GM23338 (cell line): ENCODE data around the gene NUCB1. TPM values are rescaled to one million over a fixed set of nuclear protein-coding genes. Genes with fewer than 3 reads are reported as not detected.
A peak's percentile ranks its signal among the peaks of the same experiment; 100 is the strongest.
"Not testable (repeated sequence)": the region's sequence is repeated elsewhere in the genome, so short reads cannot be mapped to it uniquely, and the experiment has no call there.

ENCODE experiments used
- ATAC-seq: fragments of 200-7000 bp; cut with Tn5 transposase; 3 replicates; pipeline ENCODE4 v1.9.1; 2020
- DNase-seq: peaks from one replicate; pipeline ENCODE4 v3.0.0-alpha.2; 2015; ENCODE audit warnings: low spot score
- H2AFZ ChIP-seq: fragments of 200-600 bp; sonication (generic); 2 replicates; pipeline ENCODE4 v1.8.0; 2016; ENCODE audit warnings: antibody characterized with exemption, mild to moderate bottlenecking, moderate library complexity
- H3F3A ChIP-seq: fragments of 200-600 bp; sonication (generic); replicated peaks from 2 replicates; pipeline ENCODE4 v1.8.0; 2017; ENCODE audit warnings: antibody characterized with exemption, mixed run types, low read depth
- H3K27ac ChIP-seq: fragments of 200-600 bp; sonication (generic); 2 replicates; pipeline ENCODE4 v1.6.1; 2016; ENCODE audit warnings: low read depth
- H3K27me3 ChIP-seq: fragments of 200-600 bp; sonication (generic); 2 replicates; pipeline ENCODE4 v1.8.0; 2016; ENCODE audit warnings: mild to moderate bottlenecking, mixed run types, moderate library complexity; ENCODE audit not compliant: insufficient read depth
- H3K36me3 ChIP-seq: fragments of 200-600 bp; sonication (generic); 2 replicates; pipeline ENCODE4 v1.8.0; 2016; ENCODE audit warnings: mild to moderate bottlenecking; ENCODE audit not compliant: insufficient read depth
- H3K4me1 ChIP-seq: fragments of 200-600 bp; sonication (generic); 2 replicates; pipeline ENCODE4 v1.8.0; 2016; ENCODE audit warnings: mild to moderate bottlenecking, moderate library complexity; ENCODE audit not compliant: insufficient read depth
- H3K4me2 ChIP-seq: fragments of 200-600 bp; sonication (generic); 2 replicates; pipeline ENCODE4 v1.7.1; 2017; ENCODE audit warnings: mixed run types
- H3K4me3 ChIP-seq: fragments of 200-600 bp; sonication (generic); 2 replicates; pipeline ENCODE4 v1.6.1; 2016; ENCODE audit warnings: mixed run types
- H3K79me2 ChIP-seq: fragments of 200-600 bp; sonication (generic); replicated peaks from 2 replicates; pipeline ENCODE4 v1.8.0; 2017; ENCODE audit warnings: mild to moderate bottlenecking; ENCODE audit not compliant: insufficient read depth
- H3K9me2 ChIP-seq: fragments of 200-600 bp; sonication (generic); 2 replicates; pipeline ENCODE4 v1.8.0; 2017; ENCODE audit not compliant: insufficient read depth
- H4K20me1 ChIP-seq: fragments of 200-600 bp; sonication (generic); replicated peaks from 2 replicates; pipeline ENCODE4 v1.8.0; 2017; ENCODE audit warnings: mild to moderate bottlenecking; ENCODE audit not compliant: insufficient read depth
- H3K27ac Mint-ChIP-seq: 2 replicates; pipeline ENCODE4 v1.8.0; 2020; ENCODE audit warnings: inconsistent platforms, mild to moderate bottlenecking, moderate library complexity, mixed read lengths
- H3K27me3 Mint-ChIP-seq: 3 replicates; pipeline ENCODE4 v1.8.0; 2022; ENCODE audit warnings: low read depth, mild to moderate bottlenecking, moderate library complexity, mixed read lengths, inconsistent platforms; ENCODE audit not compliant: insufficient read depth, poor library complexity
- H3K36me3 Mint-ChIP-seq: 3 replicates; pipeline ENCODE4 v1.8.0; 2021; ENCODE audit warnings: low read depth, mild to moderate bottlenecking, inconsistent platforms, moderate library complexity, mixed read lengths
- H3K4me1 Mint-ChIP-seq: 3 replicates; pipeline ENCODE4 v1.8.0; 2020; ENCODE audit warnings: mild to moderate bottlenecking, inconsistent platforms, mixed read lengths
- H3K4me3 Mint-ChIP-seq: 3 replicates; pipeline ENCODE4 v1.8.0; 2021; ENCODE audit warnings: moderate library complexity, mild to moderate bottlenecking, inconsistent platforms, mixed read lengths
- H3K9me3 Mint-ChIP-seq: 3 replicates; pipeline ENCODE4 v1.8.0; 2020; ENCODE audit warnings: moderate library complexity, mild to moderate bottlenecking, inconsistent platforms, mixed read lengths
- CREB1 ChIP-seq: fragments of 250-450 bp; sonication (Bioruptor Pico); IDR thresholded peaks from 2 replicates; pipeline ENCODE4 v1.5.0; 2020; ENCODE audit warnings: low read depth, mild to moderate bottlenecking, moderate library complexity
- NANOG ChIP-seq: IDR thresholded peaks from 2 replicates; pipeline ENCODE4 v1.6.1; 2016; ENCODE audit warnings: antibody characterized with exemption, borderline replicate concordance
- ZNF114 ChIP-seq: fragments of 250-450 bp; sonication (Bioruptor Pico); IDR thresholded peaks from 2 replicates; pipeline ENCODE4 v1.5.0; 2020; ENCODE audit warnings: mild to moderate bottlenecking, moderate library complexity
- ZNF331 ChIP-seq: fragments of 250-450 bp; sonication (Bioruptor Pico); IDR thresholded peaks from 2 replicates; pipeline ENCODE4 v1.5.0; 2020; ENCODE audit warnings: low read depth, mild to moderate bottlenecking, moderate library complexity
- polyA plus RNA-seq: library from polyadenylated mRNA; unstranded; fragments of >200 nt; fragmentation: Nextera tagmentation; extraction: Ambion mirVana; gene quantifications from 2 replicates; pipeline ENCODE4 v1.2.1, GENCODE V29; 2016
- total RNA-seq: library from RNA; depleted of rRNA; stranded (reverse); fragments of >200 nt; shearing (Covaris generic); gene quantifications from 2 replicates; pipeline ENCODE4 v1.2.3, GENCODE V29; 2014
- TF ChIP-seq, protein P1 (sequence below): fragments of 250-450 bp; sonication (Bioruptor Pico); IDR thresholded peaks from 2 replicates; pipeline ENCODE4 v1.5.0; 2020; ENCODE audit warnings: mild to moderate bottlenecking, moderate library complexity
- TF ChIP-seq, protein P2 (sequence below), 2 experiments: fragments of 200-600 bp in 1 of 2; sonication (generic) in 1 of 2; conservative IDR thresholded peaks; 2 replicates each; pipeline versions ENCODE4 v1.5.1 to v1.6.1; 2016 to 2017; ENCODE audit warnings: antibody characterized with exemption in 2 of 2, low read depth in 2 of 2, mild to moderate bottlenecking in 2 of 2, moderate library complexity in 1 of 2
- TF ChIP-seq, protein P3 (sequence below): IDR thresholded peaks from 2 replicates; pipeline ENCODE4 v1.6.1; 2016; ENCODE audit warnings: antibody characterized with exemption

Gene NUCB1
- total and polyA plus RNA-seq, 2 experiments from 2014 or later, result 57.1 to 163 TPM

- not testable (repeated sequence) for H3F3A ChIP-seq, H3K27ac Mint-ChIP-seq, H2AFZ ChIP-seq, H3K36me3 ChIP-seq, H3K79me2 ChIP-seq, H3K4me3 Mint-ChIP-seq, H3K27me3 ChIP-seq, H3K4me1 ChIP-seq, H3K4me3 ChIP-seq, H3K27me3 Mint-ChIP-seq, H3K4me1 Mint-ChIP-seq, H4K20me1 ChIP-seq, H3K9me2 ChIP-seq
- Histone ChIP-seq H3K4me2 (0 out of 2 replicates have a peak overlapping the region, but pooled peaks have one; percentile 1), H3K27ac (0 out of 2 replicates have a peak overlapping the region, but pooled peaks have one; percentile 41)
- Mint-ChIP-seq H3K9me3 (peaks cover 11% of the 10 kb centered on the region; the same call in 2 of the 3 replicates), H3K36me3 (peaks cover 43% of the 10 kb centered on the region)
- peak; percentile 27; the same call in 1 of the 2 replicates for TF ChIP-seq NANOG
- DNase-seq, result peak; percentile 74
- ATAC-seq, result peak; percentile 19
These were observed 20.4 kb upstream of the NUCB1 start for GRCh38 chr19:48879696-48880095.

DNA sequence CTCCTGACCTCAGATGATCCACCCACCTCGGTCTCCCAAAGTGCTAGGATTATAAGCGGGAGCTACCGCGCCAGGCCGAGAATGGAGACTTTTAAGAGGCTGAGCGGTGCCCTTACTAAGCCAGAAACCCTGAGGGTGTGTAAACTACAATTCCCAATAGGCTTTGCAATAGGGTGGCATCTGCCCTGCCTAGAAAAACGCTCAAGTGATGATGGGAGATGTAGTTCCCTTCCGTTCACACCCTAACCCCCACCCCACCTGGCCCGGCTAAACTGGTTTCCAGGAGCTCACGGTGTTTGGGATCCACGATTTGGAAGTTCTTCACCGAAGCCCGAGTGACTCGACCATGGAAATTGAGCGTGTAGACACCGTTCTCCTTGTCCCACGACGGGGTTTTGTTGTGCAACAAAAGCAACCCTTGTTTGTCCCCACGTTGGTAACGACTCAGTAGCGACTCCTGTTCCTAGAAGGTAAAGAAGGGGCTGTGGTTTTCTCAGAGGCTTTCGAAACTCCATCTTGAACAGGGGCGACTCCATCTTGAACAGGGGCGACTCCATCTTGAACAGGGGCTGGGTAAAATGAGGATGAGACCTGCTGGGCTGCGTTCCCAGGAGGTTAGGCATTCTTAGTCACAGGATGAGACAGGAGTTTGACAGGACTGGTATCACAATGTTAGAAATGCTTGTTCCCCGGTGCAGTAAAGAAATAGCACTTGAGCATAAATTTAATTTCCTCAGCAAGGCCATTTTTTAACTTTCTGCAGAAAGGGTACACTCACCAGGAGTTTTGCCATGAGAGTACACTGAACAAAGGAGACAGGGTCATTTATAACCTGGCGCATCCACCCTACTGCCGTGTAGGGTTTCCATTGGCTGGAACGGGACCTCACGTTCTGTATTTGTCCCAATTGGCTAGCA is 18.1 kb upstream of the NUCB1 start:
- no peaks in the 10 kb centered on the region for H3K36me3 ChIP-seq
- TF ChIP-seq, protein P1, sequence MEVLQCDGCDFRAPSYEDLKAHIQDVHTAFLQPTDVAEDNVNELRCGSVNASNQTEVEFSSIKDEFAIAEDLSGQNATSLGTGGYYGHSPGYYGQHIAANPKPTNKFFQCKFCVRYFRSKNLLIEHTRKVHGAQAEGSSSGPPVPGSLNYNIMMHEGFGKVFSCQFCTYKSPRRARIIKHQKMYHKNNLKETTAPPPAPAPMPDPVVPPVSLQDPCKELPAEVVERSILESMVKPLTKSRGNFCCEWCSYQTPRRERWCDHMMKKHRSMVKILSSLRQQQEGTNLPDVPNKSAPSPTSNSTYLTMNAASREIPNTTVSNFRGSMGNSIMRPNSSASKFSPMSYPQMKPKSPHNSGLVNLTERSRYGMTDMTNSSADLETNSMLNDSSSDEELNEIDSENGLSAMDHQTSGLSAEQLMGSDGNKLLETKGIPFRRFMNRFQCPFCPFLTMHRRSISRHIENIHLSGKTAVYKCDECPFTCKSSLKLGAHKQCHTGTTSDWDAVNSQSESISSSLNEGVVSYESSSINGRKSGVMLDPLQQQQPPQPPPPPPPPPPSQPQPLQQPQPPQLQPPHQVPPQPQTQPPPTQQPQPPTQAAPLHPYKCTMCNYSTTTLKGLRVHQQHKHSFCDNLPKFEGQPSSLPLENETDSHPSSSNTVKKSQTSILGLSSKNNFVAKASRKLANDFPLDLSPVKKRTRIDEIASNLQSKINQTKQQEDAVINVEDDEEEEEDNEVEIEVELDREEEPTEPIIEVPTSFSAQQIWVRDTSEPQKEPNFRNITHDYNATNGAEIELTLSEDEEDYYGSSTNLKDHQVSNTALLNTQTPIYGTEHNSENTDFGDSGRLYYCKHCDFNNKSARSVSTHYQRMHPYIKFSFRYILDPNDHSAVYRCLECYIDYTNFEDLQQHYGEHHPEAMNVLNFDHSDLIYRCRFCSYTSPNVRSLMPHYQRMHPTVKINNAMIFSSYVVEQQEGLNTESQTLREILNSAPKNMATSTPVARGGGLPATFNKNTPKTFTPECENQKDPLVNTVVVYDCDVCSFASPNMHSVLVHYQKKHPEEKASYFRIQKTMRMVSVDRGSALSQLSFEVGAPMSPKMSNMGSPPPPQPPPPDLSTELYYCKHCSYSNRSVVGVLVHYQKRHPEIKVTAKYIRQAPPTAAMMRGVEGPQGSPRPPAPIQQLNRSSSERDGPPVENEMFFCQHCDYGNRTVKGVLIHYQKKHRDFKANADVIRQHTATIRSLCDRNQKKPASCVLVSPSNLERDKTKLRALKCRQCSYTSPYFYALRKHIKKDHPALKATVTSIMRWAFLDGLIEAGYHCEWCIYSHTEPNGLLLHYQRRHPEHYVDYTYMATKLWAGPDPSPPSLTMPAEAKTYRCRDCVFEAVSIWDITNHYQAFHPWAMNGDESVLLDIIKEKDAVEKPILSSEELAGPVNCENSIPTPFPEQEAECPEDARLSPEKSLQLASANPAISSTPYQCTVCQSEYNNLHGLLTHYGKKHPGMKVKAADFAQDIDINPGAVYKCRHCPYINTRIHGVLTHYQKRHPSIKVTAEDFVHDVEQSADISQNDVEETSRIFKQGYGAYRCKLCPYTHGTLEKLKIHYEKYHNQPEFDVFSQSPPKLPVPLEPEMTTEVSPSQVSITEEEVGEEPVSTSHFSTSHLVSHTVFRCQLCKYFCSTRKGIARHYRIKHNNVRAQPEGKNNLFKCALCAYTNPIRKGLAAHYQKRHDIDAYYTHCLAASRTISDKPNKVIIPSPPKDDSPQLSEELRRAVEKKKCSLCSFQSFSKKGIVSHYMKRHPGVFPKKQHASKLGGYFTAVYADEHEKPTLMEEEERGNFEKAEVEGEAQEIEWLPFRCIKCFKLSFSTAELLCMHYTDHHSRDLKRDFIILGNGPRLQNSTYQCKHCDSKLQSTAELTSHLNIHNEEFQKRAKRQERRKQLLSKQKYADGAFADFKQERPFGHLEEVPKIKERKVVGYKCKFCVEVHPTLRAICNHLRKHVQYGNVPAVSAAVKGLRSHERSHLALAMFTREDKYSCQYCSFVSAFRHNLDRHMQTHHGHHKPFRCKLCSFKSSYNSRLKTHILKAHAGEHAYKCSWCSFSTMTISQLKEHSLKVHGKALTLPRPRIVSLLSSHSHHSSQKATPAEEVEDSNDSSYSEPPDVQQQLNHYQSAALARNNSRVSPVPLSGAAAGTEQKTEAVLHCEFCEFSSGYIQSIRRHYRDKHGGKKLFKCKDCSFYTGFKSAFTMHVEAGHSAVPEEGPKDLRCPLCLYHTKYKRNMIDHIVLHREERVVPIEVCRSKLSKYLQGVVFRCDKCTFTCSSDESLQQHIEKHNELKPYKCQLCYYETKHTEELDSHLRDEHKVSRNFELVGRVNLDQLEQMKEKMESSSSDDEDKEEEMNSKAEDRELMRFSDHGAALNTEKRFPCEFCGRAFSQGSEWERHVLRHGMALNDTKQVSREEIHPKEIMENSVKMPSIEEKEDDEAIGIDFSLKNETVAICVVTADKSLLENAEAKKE (CRISPR knock-in tag), result no peak
- TF ChIP-seq ZNF331 (CRISPR knock-in tag) (peak; percentile 28; the same call in 1 of the 2 replicates), CREB1 (CRISPR knock-in tag) (peak; percentile 63), ZNF114 (CRISPR knock-in tag) (peak; percentile 98)
- TF ChIP-seq, protein P2, sequence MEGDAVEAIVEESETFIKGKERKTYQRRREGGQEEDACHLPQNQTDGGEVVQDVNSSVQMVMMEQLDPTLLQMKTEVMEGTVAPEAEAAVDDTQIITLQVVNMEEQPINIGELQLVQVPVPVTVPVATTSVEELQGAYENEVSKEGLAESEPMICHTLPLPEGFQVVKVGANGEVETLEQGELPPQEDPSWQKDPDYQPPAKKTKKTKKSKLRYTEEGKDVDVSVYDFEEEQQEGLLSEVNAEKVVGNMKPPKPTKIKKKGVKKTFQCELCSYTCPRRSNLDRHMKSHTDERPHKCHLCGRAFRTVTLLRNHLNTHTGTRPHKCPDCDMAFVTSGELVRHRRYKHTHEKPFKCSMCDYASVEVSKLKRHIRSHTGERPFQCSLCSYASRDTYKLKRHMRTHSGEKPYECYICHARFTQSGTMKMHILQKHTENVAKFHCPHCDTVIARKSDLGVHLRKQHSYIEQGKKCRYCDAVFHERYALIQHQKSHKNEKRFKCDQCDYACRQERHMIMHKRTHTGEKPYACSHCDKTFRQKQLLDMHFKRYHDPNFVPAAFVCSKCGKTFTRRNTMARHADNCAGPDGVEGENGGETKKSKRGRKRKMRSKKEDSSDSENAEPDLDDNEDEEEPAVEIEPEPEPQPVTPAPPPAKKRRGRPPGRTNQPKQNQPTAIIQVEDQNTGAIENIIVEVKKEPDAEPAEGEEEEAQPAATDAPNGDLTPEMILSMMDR (conservative IDR thresholded peaks at IDR 0.05; ENCODE audit: low read depth in 2 of 2), result no peak
- TF ChIP-seq, protein P3, sequence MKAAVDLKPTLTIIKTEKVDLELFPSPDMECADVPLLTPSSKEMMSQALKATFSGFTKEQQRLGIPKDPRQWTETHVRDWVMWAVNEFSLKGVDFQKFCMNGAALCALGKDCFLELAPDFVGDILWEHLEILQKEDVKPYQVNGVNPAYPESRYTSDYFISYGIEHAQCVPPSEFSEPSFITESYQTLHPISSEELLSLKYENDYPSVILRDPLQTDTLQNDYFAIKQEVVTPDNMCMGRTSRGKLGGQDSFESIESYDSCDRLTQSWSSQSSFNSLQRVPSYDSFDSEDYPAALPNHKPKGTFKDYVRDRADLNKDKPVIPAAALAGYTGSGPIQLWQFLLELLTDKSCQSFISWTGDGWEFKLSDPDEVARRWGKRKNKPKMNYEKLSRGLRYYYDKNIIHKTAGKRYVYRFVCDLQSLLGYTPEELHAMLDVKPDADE, result peak; percentile 94
- H3K4me2 ChIP-seq, result no peak overlapping the region
- peak; percentile 87 for ATAC-seq
- H3K79me2 ChIP-seq, result no peaks in the 10 kb centered on the region
- no peaks in the 10 kb centered on the region; the same call in 1 of the 2 replicates for H4K20me1 ChIP-seq
- no peaks in the 10 kb centered on the region for H3F3A ChIP-seq
- Mint-ChIP-seq H3K9me3 (peaks cover 11% of the 10 kb centered on the region; the same call in 2 of the 3 replicates), H3K4me1 (peaks cover 3% of the 10 kb centered on the region; the same call in 1 of the 3 replicates), H3K4me3 (no peak overlapping the region; the same call in 2 of the 3 replicates), H3K36me3 (peaks cover 28% of the 10 kb centered on the region), H3K27me3 (peaks cover 7% of the 10 kb centered on the region), H3K27ac (0 out of 2 replicates have a peak overlapping the region, but pooled peaks have one; percentile 32)
- H3K4me3 ChIP-seq, result no peak overlapping the region
- H3K27ac ChIP-seq, result 0 out of 2 replicates have a peak overlapping the region, but pooled peaks have one; percentile 17
- H3K4me1 ChIP-seq, result peaks cover 7% of the 10 kb centered on the region; the same call in 1 of the 2 replicates
- no peaks in the 10 kb centered on the region for H3K9me2 ChIP-seq
- DNase-seq, result peak; percentile 90
- no peak overlapping the region for H2AFZ ChIP-seq
- H3K27me3 ChIP-seq, result no peaks in the 10 kb centered on the region
